HG02610 (cell line): Measurements from ENCODE around the gene RPN1.
"Not testable (repeated sequence)": the region's sequence is repeated elsewhere in the genome, so short reads cannot be mapped to it uniquely, and the experiment has no call there.

ENCODE experiments used
- ATAC-seq: cut with Tn5 transposase; IDR thresholded peaks from one replicate; pipeline ENCODE4 v1.9.1; 2021; ENCODE audit warnings: mild to moderate bottlenecking, moderate library complexity; ENCODE audit not compliant: unreplicated experiment

Gene RPN1

GRCh38 chr3:128613083-128613829 is 37.4 kb downstream of the RPN1 start:
- no peak for ATAC-seq

GRCh38 chr3:128610451-128611070 is 40.1 kb downstream of the RPN1 start:
- ATAC-seq = no peak

GRCh38 chr3:128609294-128609693 is 41.3 kb downstream of the RPN1 start:
- ATAC-seq = no peak

- no peak for ATAC-seq
Observed at GRCh38 chr3:128607710-128608048, 42.9 kb downstream of the RPN1 start.

GRCh38 chr3:128606094-128606493 is 44.5 kb downstream of the RPN1 start:
- no peak for ATAC-seq

GRCh38 chr3:128605091-128606046 is 45.2 kb downstream of the RPN1 start:
- no peak for ATAC-seq

GRCh38 chr3:128603811-128604775 is 46.5 kb downstream of the RPN1 start:
- ATAC-seq = no peak

GRCh38 chr3:128603313-128603712 is 47.3 kb downstream of the RPN1 start:
- ATAC-seq = no peak

GRCh38 chr3:128598884-128599664 is 51.5 kb downstream of the RPN1 start:
- no peak for ATAC-seq

GRCh38 chr3:128597900-128598299 is 52.7 kb downstream of the RPN1 start:
- ATAC-seq = no peak

- ATAC-seq = no peak
Observed at GRCh38 chr3:128592864-128593263, 57.8 kb downstream of the RPN1 start.

- no peak for ATAC-seq
Observed at GRCh38 chr3:128591738-128592426, 58.7 kb downstream of the RPN1 start.

- no peak for ATAC-seq
Observed at GRCh38 chr3:128590948-128591347, 59.7 kb downstream of the RPN1 start.

- not testable (repeated sequence) for ATAC-seq
Observed at GRCh38 chr3:128589985-128590384, 60.6 kb downstream of the RPN1 start.

- ATAC-seq = no peak
Observed at GRCh38 chr3:128588147-128588546, 62.5 kb downstream of the RPN1 start.

- ATAC-seq = no peak
Observed at GRCh38 chr3:128587391-128587790, 63.2 kb downstream of the RPN1 start.

- ATAC-seq = not testable (repeated sequence)
Observed at GRCh38 chr3:128586932-128587331, 63.7 kb downstream of the RPN1 start.

- not testable (repeated sequence) for ATAC-seq
Observed at GRCh38 chr3:128586391-128586790, 64.2 kb downstream of the RPN1 start.

GRCh38 chr3:128585974-128586373 is 64.6 kb downstream of the RPN1 start:
- no peak for ATAC-seq
